ENCODE measurements around the gene IFIT1.
"Not testable (repeated sequence)": the region's sequence is repeated elsewhere in the genome, so short reads cannot be mapped to it uniquely, and the experiment has no call there.

The IFIT1 gene

DNA sequence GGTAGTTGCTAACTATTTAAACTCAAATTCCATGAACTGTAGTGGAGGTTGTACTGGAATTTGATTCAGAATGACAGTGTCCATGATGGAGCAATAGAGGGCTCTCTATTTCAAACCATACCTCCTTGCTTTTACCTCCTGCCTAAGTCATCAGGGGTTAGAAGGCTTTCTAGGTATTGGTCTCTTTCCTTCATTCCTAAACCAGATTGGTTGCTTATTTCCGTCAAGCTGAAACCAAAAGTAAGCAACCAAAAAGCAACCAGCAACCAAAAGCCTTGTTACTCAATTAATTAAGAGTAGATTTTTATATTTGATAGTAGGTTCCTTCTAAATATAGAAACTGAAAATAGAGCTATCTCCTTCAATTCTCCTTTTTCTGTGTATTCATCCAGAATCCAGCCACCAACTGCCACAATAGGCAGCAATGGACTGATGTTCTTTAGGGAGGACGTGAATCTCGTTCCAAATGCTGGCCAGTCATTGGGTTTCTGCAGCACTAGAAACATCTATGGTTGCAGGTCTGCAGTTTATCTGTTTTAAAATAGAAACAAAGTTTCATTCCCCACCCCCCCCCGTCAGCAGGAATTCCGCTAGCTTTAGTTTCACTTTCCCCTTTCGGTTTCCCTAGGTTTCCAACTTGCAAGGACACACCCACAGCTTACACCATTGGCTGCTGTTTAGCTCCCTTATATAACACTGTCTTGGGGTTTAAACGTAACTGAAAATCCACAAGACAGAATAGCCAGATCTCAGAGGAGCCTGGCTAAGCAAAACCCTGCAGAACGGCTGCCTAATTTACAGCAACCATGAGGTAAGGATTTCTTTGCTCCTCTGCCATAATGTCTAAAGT lies at the start of gene IFIT1:
TSS of gene IFIT1 (plus strand) at position 717 of the 850 bp plus-strand sequence. CDS start at position 807, 90 bp downstream.
- peak in 1 of 2 donors; percentile 30 for DNase-seq

GRCh38 chr10:89343089-89343767 lies 49.2 kb upstream of the IFIT1 start:
- no peak for DNase-seq

- DNase-seq, result no peak
Measured at GRCh38 chr10:89344156-89344555, 48.3 kb upstream of the IFIT1 start.

DNA sequence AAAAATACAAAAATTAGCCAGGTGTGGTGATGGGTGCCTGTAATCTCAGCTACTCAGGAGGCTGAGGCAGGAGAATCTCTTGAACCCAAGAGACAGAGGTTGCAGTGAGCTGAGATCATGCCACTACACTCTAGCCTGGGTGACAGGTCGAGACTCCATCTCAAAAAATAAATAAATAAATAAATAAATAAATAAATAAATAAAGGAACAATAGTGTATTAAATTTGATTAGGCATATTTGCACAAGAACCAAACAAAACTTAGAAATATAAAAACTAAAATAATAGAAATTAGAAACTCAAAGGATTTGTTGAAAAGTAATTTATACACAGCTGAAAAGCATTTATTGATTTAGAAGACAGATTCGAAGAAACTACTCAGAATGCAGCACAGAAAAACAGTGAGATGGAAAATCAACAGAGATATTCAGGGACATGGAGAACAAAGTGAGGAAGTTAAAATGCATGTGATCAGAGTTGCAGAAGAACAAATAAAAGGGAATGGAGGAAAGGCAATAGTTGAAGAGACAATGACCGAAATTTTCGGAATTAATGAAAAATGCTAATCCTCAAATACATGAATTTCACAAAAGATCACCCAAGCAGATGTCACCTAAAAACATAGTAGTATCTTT lies 46.9 kb upstream of the IFIT1 start:
- no peak for DNase-seq

DNA sequence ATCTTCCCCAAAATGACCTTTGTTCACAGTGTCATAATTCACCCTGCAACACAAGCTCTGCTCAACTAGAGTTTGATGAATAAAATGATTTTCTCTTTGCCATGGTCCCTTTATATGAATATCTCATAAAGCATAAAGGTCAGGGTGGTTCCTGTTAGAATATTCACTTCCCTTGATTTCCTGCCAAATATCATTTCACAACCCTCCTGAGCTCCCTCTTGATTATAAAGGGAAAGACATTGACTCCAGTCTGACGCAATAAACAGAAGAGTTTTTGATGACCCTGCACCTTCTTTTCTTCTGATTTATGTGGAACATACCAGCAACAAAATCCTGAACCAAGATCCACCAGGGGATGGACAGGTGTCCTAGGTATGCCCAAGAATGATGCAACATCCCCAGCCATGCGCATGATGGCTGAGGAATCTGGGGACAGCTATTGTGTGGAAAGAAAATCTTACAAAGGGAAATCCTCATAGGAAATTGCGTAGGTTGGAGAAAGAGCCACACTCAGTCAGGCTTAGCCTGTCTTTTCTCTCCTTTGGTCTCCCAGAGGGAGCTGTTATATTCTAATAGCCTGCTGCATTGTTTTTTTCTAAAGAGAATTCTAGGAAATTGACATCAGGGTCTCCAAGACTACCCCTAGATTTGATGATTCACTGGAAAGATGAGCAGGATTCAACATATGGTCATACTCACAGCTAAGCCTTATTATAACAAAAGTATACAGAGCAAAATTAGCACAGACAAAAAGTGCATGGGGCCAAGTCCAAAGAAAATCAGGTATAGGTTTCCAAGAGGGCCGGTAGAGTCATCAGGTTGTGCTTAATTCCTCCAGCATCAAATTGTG lies 45.8 kb upstream of the IFIT1 start:
- DNase-seq, result no peak

GRCh38 chr10:89347701-89348457 lies 44.5 kb upstream of the IFIT1 start:
- no peak for DNase-seq

GRCh38 chr10:89348481-89348880 lies 43.9 kb upstream of the IFIT1 start:
- DNase-seq, result no peak

GRCh38 chr10:89348975-89349374 lies 43.4 kb upstream of the IFIT1 start:
- no peak for DNase-seq

DNA sequence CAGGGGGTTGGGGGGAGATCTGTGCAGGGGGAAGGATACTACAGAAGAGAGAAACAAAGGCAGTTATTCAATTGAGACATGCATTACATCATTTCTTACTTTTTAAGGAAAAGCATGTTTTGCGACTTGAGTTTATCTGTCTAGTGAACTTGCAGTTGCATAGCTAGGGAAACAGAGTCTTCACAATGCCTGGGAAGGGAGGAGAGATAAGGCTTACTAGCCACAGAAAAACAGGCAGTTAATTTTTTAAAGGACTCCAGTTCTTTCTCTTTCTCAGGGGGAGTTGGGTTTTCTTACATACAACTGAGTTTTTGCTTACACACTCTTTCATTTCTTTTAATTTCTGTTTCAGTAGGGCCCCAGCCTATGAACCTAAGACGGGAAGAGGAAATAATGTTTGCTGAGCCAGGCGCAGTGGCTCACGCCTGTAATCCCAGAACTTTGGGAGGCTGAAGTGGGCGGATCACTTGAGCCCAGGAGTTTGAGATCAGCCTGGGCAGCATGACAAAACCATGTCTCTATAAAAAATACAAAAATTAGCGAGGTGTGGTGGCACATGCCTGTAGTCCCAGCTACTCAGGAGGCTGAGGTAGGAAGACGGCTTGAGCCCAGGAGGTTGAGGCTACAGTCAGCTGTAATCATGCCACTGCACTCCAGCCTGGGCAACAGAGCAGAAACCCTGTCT lies 41.6 kb upstream of the IFIT1 start:
- DNase-seq, result not testable (repeated sequence)

DNA sequence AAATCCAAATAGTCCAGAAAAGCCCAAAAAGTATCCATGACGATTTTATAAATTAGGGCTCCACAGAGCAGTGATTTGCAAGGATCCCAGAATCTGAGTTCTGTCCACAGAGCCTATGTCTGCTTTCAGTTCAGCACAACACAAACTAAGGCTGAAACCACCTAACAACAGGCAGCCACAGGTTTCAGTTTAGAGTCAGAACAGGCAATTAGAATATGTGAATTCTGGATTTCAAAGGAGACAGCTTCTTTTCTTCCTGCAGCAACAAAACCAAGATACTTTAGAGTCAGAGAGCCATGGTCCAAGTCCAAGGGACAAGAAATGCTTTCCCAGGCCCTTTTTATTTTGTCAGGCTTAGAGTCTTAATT lies 41.0 kb upstream of the IFIT1 start:
- no peak for DNase-seq

- no peak for DNase-seq
Measured at GRCh38 chr10:89351780-89352597, 40.4 kb upstream of the IFIT1 start.

DNA sequence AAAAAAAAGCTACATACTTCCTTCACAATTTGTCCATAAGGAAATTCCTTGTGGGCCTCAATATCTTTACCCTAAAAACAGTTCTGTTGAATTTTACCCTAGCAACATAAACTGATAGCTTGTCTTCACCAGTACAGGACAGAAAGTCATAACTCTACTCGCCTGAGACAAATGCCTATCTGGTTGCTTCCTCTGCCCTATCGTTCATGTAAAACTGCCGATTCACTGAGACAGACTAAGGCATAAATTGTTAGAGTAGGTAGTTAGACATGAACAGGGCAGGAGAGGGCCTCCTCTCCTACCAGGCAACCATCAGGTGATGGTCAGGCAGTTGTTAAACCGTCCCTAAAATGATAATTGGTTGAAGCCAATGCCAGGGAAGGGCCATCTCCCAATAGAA lies 39.6 kb upstream of the IFIT1 start:
- DNase-seq, result no peak

- no peak for DNase-seq
Measured at GRCh38 chr10:89355394-89355931, 37.0 kb upstream of the IFIT1 start.

DNA sequence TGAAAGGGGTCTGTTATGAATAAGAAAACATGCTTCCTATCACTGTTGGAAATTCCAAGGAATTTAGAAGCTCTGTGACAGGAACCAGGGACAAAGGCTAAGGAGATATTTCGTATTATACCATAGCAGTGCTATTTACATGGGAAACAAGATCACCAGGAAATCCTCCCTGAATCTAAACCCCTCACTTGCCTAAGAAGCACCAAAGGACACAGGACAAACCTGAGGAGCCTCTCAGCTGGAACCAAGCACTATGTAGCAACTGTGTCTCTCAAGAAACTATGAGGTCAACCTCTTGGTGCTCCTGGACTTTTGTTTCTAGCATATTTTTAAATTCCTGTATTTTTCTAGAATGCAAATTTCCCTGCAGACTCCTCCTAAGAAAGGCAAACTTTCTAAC lies 35.3 kb upstream of the IFIT1 start:
- DNase-seq, result no peak

DNA sequence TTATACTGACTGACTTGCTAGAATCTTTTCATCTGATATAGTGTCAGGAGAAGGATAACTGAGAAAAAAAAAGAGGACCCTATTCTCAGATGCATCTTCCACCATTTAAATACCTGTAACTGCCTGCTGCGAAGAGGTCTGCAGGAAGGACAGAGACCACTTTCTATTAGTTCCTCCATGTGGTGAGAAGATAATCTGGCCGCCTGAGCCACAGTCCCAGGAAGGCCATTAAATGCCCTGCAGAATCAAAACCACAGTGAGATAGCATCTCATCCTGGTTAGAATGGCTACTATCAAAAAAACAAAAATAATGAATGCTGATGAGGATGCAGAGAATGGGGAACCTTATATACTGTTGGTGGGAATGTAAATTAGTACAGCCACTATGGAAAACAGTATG lies 34.4 kb upstream of the IFIT1 start:
- DNase-seq, result no peak

DNA sequence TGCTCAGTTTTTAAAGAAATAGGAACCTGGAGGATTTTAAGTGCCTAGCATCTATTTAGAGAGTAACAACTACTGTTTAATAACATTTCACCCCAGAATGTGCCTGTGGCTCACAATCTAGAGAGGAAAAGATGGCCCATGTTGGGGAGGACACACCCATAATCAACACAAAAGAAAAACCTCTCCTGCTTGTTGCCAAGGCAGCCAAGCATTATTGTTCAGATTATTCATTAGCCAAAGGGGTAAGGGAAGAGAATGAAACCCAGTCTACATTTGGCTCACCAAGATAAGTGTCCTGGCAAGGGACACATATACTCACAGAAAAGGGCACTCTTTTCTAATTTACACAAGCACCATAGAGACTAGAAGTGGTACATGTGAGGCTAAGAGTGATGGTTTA lies 32.3 kb upstream of the IFIT1 start:
- DNase-seq, result no peak

DNA sequence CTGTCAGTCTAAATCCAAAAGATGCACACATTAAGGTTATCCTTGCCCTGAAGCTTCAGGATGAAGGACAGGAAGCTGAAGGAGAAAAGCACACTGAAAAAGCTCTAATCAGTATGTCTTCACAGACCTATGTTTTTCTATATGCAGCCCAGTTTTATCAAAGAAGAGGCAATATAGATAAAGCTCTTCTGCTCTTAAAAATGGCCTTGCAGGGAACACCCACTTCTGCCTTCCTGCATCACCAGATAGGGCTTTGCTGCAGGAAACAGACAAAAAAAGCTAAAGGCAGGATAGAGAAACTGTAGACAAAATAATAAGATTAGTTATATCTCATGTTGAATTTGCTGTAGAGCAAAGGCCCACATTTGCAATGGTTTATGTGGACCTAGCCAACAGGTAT lies 29.5 kb upstream of the IFIT1 start:
- no peak for DNase-seq

GRCh38 chr10:89363729-89364442 lies 28.5 kb upstream of the IFIT1 start:
- DNase-seq, result no peak

GRCh38 chr10:89364531-89364930 lies 27.9 kb upstream of the IFIT1 start:
- DNase-seq, result no peak

GRCh38 chr10:89367529-89367928 lies 24.9 kb upstream of the IFIT1 start:
- DNase-seq, result no peak

Data from stimulated activated CD4-positive, alpha-beta T cell treated with anti-CD3 and anti-CD28 coated beads, Interleukin-2, amount 100 ng/mL, for 24 hours (primary cell).